Measurements from ENCODE around the gene LYAR. TPM values are rescaled to one million over a fixed set of nuclear protein-coding genes. Genes with fewer than 3 reads are reported as not detected.

The LYAR gene
- total and polyA plus RNA-seq, 10 of the 15 experiments (the other 5 are each of a cell fraction or from before 2014, with no cell fraction given) = 18.3 to 85.4 (median 40.1) TPM

- TF ChIP-seq ZNF592 (IDR thresholded peaks at IDR 0.05) = no peak
- no peak for TF ChIP-seq SREBF2 (IDR thresholded peaks at IDR 0.05; ENCODE audit: low read length)
- TF ChIP-seq NKRF (conservative IDR thresholded peaks at IDR 0.05) = peak; percentile 95
- TF ChIP-seq RAD51 (IDR thresholded peaks at IDR 0.05) = peak; percentile 34; the same call in 1 of the 2 replicates
- TF ChIP-seq TAF1 (IDR thresholded peaks at IDR 0.05; ENCODE audit: borderline replicate concordance, low read depth, low read length) = peak; percentile 72; the same call in 1 of the 2 replicates
- TF ChIP-seq CHD2 (IDR thresholded peaks at IDR 0.05; ENCODE audit: borderline replicate concordance, low read depth, low read length) = peak; percentile 52; the same call in 1 of the 2 replicates
- peak; percentile 32; the same call in 1 of the 3 replicates for TF ChIP-seq POU2F2 (IDR thresholded peaks at IDR 0.05; ENCODE audit: borderline replicate concordance, low read depth, low read length)
- no peak for TF ChIP-seq SIX5 (IDR thresholded peaks at IDR 0.05; ENCODE audit: low read depth, low read length, severe bottlenecking)
- TF ChIP-seq IRF3 (IDR thresholded peaks at IDR 0.05) = no peak
- no peak for TF ChIP-seq MEF2B (IDR thresholded peaks at IDR 0.05; ENCODE audit: partially characterized antibody, poor library complexity, severe bottlenecking)
- TF ChIP-seq CREB1 (IDR thresholded peaks at IDR 0.05; ENCODE audit: low read depth) = peak; percentile 89
- TF ChIP-seq SKIL (IDR thresholded peaks at IDR 0.05; ENCODE audit: low read depth, poor library complexity, severe bottlenecking) = no peak
- peak; percentile 82 for TF ChIP-seq PKNOX1 (IDR thresholded peaks at IDR 0.05)
- no peak for TF ChIP-seq WRNIP1 (IDR thresholded peaks at IDR 0.05; ENCODE audit: borderline replicate concordance, low read depth, low read length)
- no peak for TF ChIP-seq PAX5 (IDR thresholded peaks at IDR 0.05; ENCODE audit: borderline replicate concordance, low read depth, low read length)
- TF ChIP-seq SPI1 (IDR thresholded peaks at IDR 0.05; ENCODE audit: borderline replicate concordance, insufficient read depth, low read depth, low read length) = 0 out of 2 replicates have a peak, but pooled peaks have one; percentile 1
- TF ChIP-seq FOXK2 (IDR thresholded peaks at IDR 0.05) = peak; percentile 7; the same call in 1 of the 2 replicates
These were observed at the start of gene LYAR, which contains the start of gene ZBTB49 (continued) for GRCh38 chr4:4289941-4290850.
